Esophagus squamous epithelium (tissue), 4 donors: ENCODE results near the gene DSCAML1.

Experiments used
- CTCF ChIP-seq, 6 experiments: fragments of 450-650 bp in 4 of 6; fragments of 200-600 bp in 2 of 6; sonication (generic) in 2 of 6; IDR thresholded peaks; one replicate each; pipeline ENCODE4 v1.5.1; 2016 to 2019; ENCODE audit warnings: antibody characterized with exemption in 6 of 6, mild to moderate bottlenecking in 4 of 6, moderate library complexity in 4 of 6
- POLR2A ChIP-seq, 4 donors: fragments of 450-650 bp; IDR thresholded peaks; one replicate each; pipeline ENCODE4 v1.6.1; 2017; ENCODE audit warnings: antibody characterized with exemption in 4 of 4, mild to moderate bottlenecking in 4 of 4, moderate library complexity in 3 of 4

- TF ChIP-seq CTCF (IDR thresholded peaks at IDR 0.05): no peak
- no peak for TF ChIP-seq POLR2A (IDR thresholded peaks at IDR 0.05)
These were observed 552 bp downstream of the DSCAML1 start for GRCh38 chr11:117796456-117796871.
